GM23248 (cell line): ENCODE measurements around the gene IGSF11.

ENCODE experiments used
- EZH2 ChIP-seq: fragments of 200-600 bp; sonication (generic); IDR thresholded peaks from 2 replicates; pipeline ENCODE4 v1.6.1; 2018; ENCODE audit warnings: antibody characterized with exemption, mild to moderate bottlenecking; ENCODE audit not compliant: insufficient read depth, poor library complexity, severe bottlenecking
- EZH2phosphoT487 ChIP-seq: fragments of 200-600 bp; sonication (generic); IDR thresholded peaks from 2 replicates; pipeline ENCODE4 v1.6.1; 2018; ENCODE audit warnings: antibody characterized with exemption, moderate library complexity, mild to moderate bottlenecking, low read depth; ENCODE audit not compliant: insufficient read depth

- TF ChIP-seq EZH2 (no peak), EZH2phosphoT487 (no peak)
These were observed 28.2 kb upstream of the IGSF11 start for GRCh38 chr3:119062892-119063291.
